Pancreas (tissue), 10 donors: ENCODE results near the gene ARRB1. TPM values are rescaled to one million over a fixed set of nuclear protein-coding genes. Genes with fewer than 3 reads are reported as not detected.

ENCODE experiments used
- ATAC-seq, 4 donors: fragments of 200-7000 bp; cut with Tn5 transposase; one replicate each; pipeline versions ENCODE4 v1.8.0 to v1.9.1; 2020; ENCODE audit warnings: mild to moderate bottlenecking in 4 of 4, moderate library complexity in 4 of 4
- DNase-seq, 6 donors: peaks; one replicate each; pipeline ENCODE4 v3.0.0-alpha.2; 2020
- FAIRE-seq: peaks from 2 replicates; lab custom pipeline; 2012; peaks lifted over from hg19 to GRCh38; lab: Jason Lieb, UNC
- H3K27ac ChIP-seq, 4 donors: fragments of 200-600 bp; sonication (generic); 1 replicate in 3 of 4; 2 replicates in 1 of 4; pipeline versions ENCODE4 v1.5.0 to v1.8.0; 2020
- H3K27me3 ChIP-seq, 4 donors: fragments of 200-600 bp; one replicate each; pipeline ENCODE4 v1.8.0; 2021
- H3K36me3 ChIP-seq, 3 donors: fragments of 200-600 bp; sonication (generic) in 1 of 3; one replicate each; pipeline versions ENCODE4 v1.5.0 to v1.8.0; 2020 to 2021
- H3K4me1 ChIP-seq, 3 donors: fragments of 200-600 bp; one replicate each; pipeline ENCODE4 v1.8.0; 2021
- H3K4me3 ChIP-seq, 4 donors: fragments of 200-600 bp; sonication (generic) in 2 of 4; one replicate each; pipeline versions ENCODE4 v1.5.0 to v1.8.0; 2020 to 2021
- H3K9me3 ChIP-seq, 4 donors: fragments of 200-600 bp; one replicate each; pipeline ENCODE4 v1.8.0; 2021
- WGBS, 2 donors: extraction: QIAGEN DNeasy Blood & Tissue Kit; methylation state at CpG; one replicate each; pipeline ENCODE4 v1.1.7; 2013; 5-methylcytosine and 5-hydroxymethylcytosine counted together
- intact Hi-C, 3 donors: fragments of 100-400 bp; cut with DNase I; formaldehyde crosslinking; loops; one replicate each; pipeline versions ENCODE4 v1.11.1 to v1.14.2; 2022
- polyA plus RNA-seq, 2 donors: library from polyadenylated mRNA; stranded (reverse); fragments of 200-250 nt; gene quantifications; one replicate each; pipeline ENCODE4 v1.2.3, GENCODE V29; 2013
- total RNA-seq, 6 donors: library from RNA; stranded (reverse); fragmentation: NEBNext Ultra II Directional in 4 of 6; extraction: Animal tissue kit (Norgen Biotek cat#: 25700) in 4 of 6; gene quantifications; one replicate each; pipeline versions ENCODE4 v1.2.1 to v1.2.4, GENCODE V29; 2021 to 2023
- TF ChIP-seq, protein P1 (sequence below), 4 donors: fragments of 200-600 bp; sonication (generic) in 3 of 4; IDR thresholded peaks; one replicate each; pipeline versions ENCODE4 v1.5.0 to v1.8.0; 2021; ENCODE audit warnings: antibody characterized with exemption in 4 of 4
- donor health status: healthy with polysubstance abuse.
- donor health status: DM: no; HTN: no; CAD: no; lungs with moderate emphysema.
- donor health status: DM: no; HTN: no; CAD: no.
- donor health status: control.
- donor health status: control.
- donor health status: Bipolar disorder and iron deficiency.
- donor health status: DM: yes; HTN: yes; CAD: no.
- donor health status: DM: no; HTN: no; CAD: no.
- donor health status: DM: no; HTN: no; CAD: no.
- donor health status: DM: yes; HTN: yes; CAD: no.

Gene ARRB1
- total and polyA plus RNA-seq, 8 donors = 7.8 to 68.1 (median 33.0) TPM

DNA sequence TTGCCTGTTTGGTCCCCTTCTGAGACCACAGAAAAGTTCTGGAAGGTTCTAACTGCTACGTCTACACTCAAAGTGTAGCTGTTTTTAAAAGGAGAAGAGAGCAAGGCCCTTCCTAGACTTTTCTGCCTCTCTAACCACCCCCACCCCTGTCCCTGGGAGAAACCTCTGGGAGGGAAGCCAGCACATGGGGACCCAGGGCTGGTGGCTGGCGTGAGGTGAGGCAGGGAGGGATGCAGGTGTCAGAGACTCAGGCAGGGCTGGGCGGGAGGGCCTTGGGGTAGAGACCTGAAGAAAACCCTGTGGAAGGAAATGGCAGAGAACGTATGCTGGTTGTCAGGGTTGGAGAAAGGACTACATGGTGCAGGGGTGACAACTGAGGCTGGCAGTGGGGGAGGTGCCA, 26.7 kb downstream of the ARRB1 start:
- intact Hi-C loops = loop anchor here in 2 of 3 donors (5.0 to 10.0 kb wide), 2 partner anchors 58 to 60 kb away; no protein-coding TSS in a partner anchor
- no peaks in the 10 kb centered on the region for H3K27me3 ChIP-seq
- DNase-seq (peak in 3 of 6 donors; percentile 49 to 70 (median 58)), ATAC-seq (peak; percentile 34 to 46 (median 39)), FAIRE-seq (no peak)
- peak overlapping the region; percentile 6 to 76 (median 60) for H3K27ac ChIP-seq
- no peaks in the 10 kb centered on the region for H3K9me3 ChIP-seq
- WGBS, 2 donors = 32 to 41% methylated on average over 4 of the region's 4 CpGs
- peaks cover 45 to 71% (median 47%) of the 10 kb centered on the region in 3 donors for H3K4me1 ChIP-seq
- TF ChIP-seq, protein P1, sequence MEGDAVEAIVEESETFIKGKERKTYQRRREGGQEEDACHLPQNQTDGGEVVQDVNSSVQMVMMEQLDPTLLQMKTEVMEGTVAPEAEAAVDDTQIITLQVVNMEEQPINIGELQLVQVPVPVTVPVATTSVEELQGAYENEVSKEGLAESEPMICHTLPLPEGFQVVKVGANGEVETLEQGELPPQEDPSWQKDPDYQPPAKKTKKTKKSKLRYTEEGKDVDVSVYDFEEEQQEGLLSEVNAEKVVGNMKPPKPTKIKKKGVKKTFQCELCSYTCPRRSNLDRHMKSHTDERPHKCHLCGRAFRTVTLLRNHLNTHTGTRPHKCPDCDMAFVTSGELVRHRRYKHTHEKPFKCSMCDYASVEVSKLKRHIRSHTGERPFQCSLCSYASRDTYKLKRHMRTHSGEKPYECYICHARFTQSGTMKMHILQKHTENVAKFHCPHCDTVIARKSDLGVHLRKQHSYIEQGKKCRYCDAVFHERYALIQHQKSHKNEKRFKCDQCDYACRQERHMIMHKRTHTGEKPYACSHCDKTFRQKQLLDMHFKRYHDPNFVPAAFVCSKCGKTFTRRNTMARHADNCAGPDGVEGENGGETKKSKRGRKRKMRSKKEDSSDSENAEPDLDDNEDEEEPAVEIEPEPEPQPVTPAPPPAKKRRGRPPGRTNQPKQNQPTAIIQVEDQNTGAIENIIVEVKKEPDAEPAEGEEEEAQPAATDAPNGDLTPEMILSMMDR (IDR thresholded peaks at IDR 0.05) = no peak
- no peak overlapping the region for H3K4me3 ChIP-seq
- H3K36me3 ChIP-seq = no peaks in the 10 kb centered on the region

DNA sequence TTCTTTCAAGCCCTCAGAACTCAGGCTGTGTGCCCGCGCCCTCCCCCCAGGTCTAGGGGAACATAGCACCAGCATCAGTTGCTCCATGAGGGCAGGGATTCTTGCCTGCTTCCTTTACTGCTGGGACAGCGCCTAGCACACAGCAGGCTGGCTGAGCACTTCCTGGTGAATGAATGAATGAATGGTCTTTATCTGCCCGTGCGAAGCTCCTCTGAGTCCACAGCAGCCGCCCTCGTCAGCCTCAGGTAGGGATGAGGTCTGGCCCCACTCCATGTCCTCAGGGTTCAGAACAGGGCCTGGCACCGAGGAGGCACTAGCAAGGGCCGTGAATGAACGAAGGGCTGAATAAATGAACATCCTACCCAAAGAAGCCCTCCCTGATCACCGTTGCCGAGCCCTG, 27.3 kb downstream of the ARRB1 start:
- H3K9me3 ChIP-seq = no peaks in the 10 kb centered on the region
- intact Hi-C loops = loop anchor here in 1 of 3 donors (10.0 kb wide), 1 partner anchor 61 kb away; no protein-coding TSS in a partner anchor
- FAIRE-seq (no peak), DNase-seq (no peak), ATAC-seq (peak in 3 of 4 donors; percentile 0 to 7 (median 6))
- peak overlapping the region; percentile 6 to 76 (median 60) for H3K27ac ChIP-seq
- WGBS, 2 donors = 48 to 55% methylated on average over 12 of the region's 12 CpGs
- TF ChIP-seq, protein P1 (IDR thresholded peaks at IDR 0.05) = no peak
- H3K36me3 ChIP-seq = no peaks in the 10 kb centered on the region
- H3K4me3 ChIP-seq = no peak overlapping the region
- no peaks in the 10 kb centered on the region for H3K27me3 ChIP-seq
- H3K4me1 ChIP-seq = peaks cover 45 to 75% (median 53%) of the 10 kb centered on the region in 3 donors

DNA sequence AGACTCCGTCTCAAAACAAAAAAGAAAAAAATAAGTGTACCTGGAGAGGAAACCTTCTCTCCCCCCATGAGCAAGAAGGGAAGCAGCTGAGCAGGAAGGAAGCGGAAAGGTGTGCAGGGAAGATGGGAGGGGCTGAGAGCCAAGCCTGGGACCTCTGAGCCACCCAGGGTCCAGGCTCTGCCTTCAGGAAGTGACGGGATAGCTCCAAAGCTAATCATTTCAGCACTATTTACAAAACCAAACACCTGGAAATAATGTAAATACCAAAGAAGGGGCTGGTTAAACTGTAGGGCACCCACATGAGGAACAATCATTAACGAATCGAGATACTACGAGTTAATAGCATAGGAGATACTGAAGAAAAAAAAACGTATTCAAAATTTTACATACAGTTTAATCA, 27.9 kb downstream of the ARRB1 start:
- Histone ChIP-seq H3K27me3 (no peaks in the 10 kb centered on the region), H3K27ac (peak overlapping the region in 3 of 4 donors; percentile 56 to 76 (median 68)), H3K4me1 (peaks cover 46 to 77% (median 59%) of the 10 kb centered on the region in 3 donors), H3K9me3 (no peaks in the 10 kb centered on the region), H3K4me3 (no peak overlapping the region), H3K36me3 (no peaks in the 10 kb centered on the region)
- WGBS, 2 donors = 12 to 14% methylated on average over 7 of the region's 7 CpGs
- ATAC-seq (peak; percentile 62 to 79 (median 75)), FAIRE-seq (no peak), DNase-seq (peak in 3 of 6 donors; percentile 68 to 70 (median 69))
- TF ChIP-seq, protein P1 (IDR thresholded peaks at IDR 0.05) = no peak
- intact Hi-C loops = loop anchor here in 1 of 3 donors (10.0 kb wide), 1 partner anchor 61 kb away; no protein-coding TSS in a partner anchor

DNA sequence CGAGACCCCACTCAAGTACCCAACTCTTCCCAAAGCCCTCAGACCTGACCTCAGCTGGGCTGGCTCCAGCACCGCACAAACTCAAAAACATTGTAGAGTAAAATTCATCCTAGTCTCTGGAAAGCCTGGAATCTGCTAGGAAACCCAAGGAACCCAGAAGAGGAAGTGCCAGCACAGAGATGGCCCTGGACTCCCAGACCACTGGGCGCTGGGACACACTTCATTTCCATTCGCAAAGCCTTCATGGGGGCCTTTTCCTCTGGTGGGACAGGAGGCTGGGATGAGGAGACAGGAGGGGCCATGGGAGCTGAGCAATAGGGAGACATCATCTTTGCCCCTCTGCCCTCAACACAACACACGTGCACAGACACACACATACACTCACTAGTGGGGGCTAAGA, 30.8 kb downstream of the ARRB1 start:
- ATAC-seq = no peak

More for the DNA sequence above, 30.8 kb downstream of the ARRB1 start:
- 92 to 94% methylated on average over 5 of the region's 5 CpGs for WGBS, 2 donors
- no peak for FAIRE-seq
- TF ChIP-seq, protein P1 (IDR thresholded peaks at IDR 0.05) = no peak
- intact Hi-C loops = loop anchor here in 1 of 3 donors (10.0 kb wide), 1 partner anchor 64 kb away; no protein-coding TSS in a partner anchor
- peak overlapping the region in 3 of 4 donors; percentile 43 to 87 (median 82) for H3K27ac ChIP-seq
- no peaks in the 10 kb centered on the region for H3K9me3 ChIP-seq
- H3K4me1 ChIP-seq = peaks cover 51 to 75% (median 56%) of the 10 kb centered on the region in 3 donors
- peak in 1 of 6 donors; percentile 18 for DNase-seq
- no peak overlapping the region for H3K4me3 ChIP-seq
- H3K36me3 ChIP-seq = no peaks in the 10 kb centered on the region
- no peaks in the 10 kb centered on the region for H3K27me3 ChIP-seq
